K562 (cell line): Measurements from ENCODE around the gene VARS1. TPM values are rescaled to one million over a fixed set of nuclear protein-coding genes. Genes with fewer than 3 reads are reported as not detected.

Source experiments
- ASH1L ChIP-seq: fragments of 450-650 bp; IDR thresholded peaks from 2 replicates; pipeline ENCODE4 v1.6.1; 2018; ENCODE audit warnings: borderline replicate concordance, mild to moderate bottlenecking, low read depth; ENCODE audit not compliant: partially characterized antibody
- CBX3 ChIP-seq, 2 experiments: IDR thresholded peaks; 1 replicate in 1 of 2; 2 replicates in 1 of 2; pipeline ENCODE4 v1.6.1; 2012; ENCODE audit warnings: inconsistent platforms in 2 of 2, low read length in 2 of 2, borderline replicate concordance in 1 of 2, control low read depth in 1 of 2
- COPS2 ChIP-seq: fragments of 450-650 bp; conservative IDR thresholded peaks from 2 replicates; pipeline ENCODE4 v1.6.1; 2016; ENCODE audit warnings: mild to moderate bottlenecking, moderate library complexity
- FOXJ3 ChIP-seq: sonication (generic); formaldehyde crosslinking; IDR thresholded peaks from 2 replicates; pipeline ENCODE4 v1.4.0; 2020; ENCODE audit warnings: mild to moderate bottlenecking, missing genetic modification reagents
- ILK ChIP-seq: fragments of 450-650 bp; IDR thresholded peaks from 2 replicates; pipeline ENCODE4 v1.6.1; 2016; ENCODE audit warnings: missing genetic modification characterization, low read depth, mild to moderate bottlenecking, missing compliant biosample characterization, moderate library complexity, borderline replicate concordance
- JUND ChIP-seq, 2 experiments: IDR thresholded peaks; 2 replicates in 1 of 2; 3 replicates in 1 of 2; pipeline ENCODE4 v1.6.1; 2011; ENCODE audit warnings: borderline replicate concordance in 2 of 2, low read depth in 2 of 2, low read length in 2 of 2, improper control_type of control experiment in 1 of 2, missing biosample characterization in 1 of 2, missing genetic modification characterization in 1 of 2, missing genetic modification reagents in 1 of 2
- KLF6 ChIP-seq: fragments of 250-450 bp; sonication (Bioruptor Pico); IDR thresholded peaks from 2 replicates; pipeline ENCODE4 v1.4.0; 2020; ENCODE audit warnings: mild to moderate bottlenecking, moderate library complexity, borderline replicate concordance
- L3MBTL2 ChIP-seq: fragments of 450-650 bp; IDR thresholded peaks from 2 replicates; pipeline ENCODE4 v1.6.1; 2016; ENCODE audit warnings: mild to moderate bottlenecking, moderate library complexity
- MECOM ChIP-seq: fragments of 250-450 bp; sonication (Bioruptor Pico); IDR thresholded peaks from 2 replicates; pipeline ENCODE4 v1.8.0; 2022; ENCODE audit warnings: inconsistent platforms
- MITF ChIP-seq: IDR thresholded peaks from 2 replicates; pipeline ENCODE4 v1.6.1; 2014; ENCODE audit warnings: antibody characterized with exemption
- NCOR1 ChIP-seq: fragments of 450-650 bp; IDR thresholded peaks from 2 replicates; pipeline ENCODE4 v1.6.1; 2016; ENCODE audit warnings: mild to moderate bottlenecking, moderate library complexity
- NFE2L1 ChIP-seq: fragments of 450-650 bp; IDR thresholded peaks from 2 replicates; pipeline ENCODE4 v1.6.1; 2016; ENCODE audit warnings: missing genetic modification characterization, low read depth, mild to moderate bottlenecking, missing compliant biosample characterization, moderate library complexity, borderline replicate concordance
- PTBP1 ChIP-seq: fragments of 200-400 bp; formaldehyde crosslinking; IDR thresholded peaks from 2 replicates; pipeline ENCODE4 v1.6.1; 2017; ENCODE audit warnings: low read depth, low read length
- RFX5 ChIP-seq: IDR thresholded peaks from 2 replicates; pipeline ENCODE4 v1.6.1; 2011; ENCODE audit warnings: low read depth, mild to moderate bottlenecking, improper control_type of control experiment, low read length
- TGIF2 ChIP-seq: sonication (generic); formaldehyde crosslinking; IDR thresholded peaks from 2 replicates; pipeline ENCODE4 v1.8.1; 2022; ENCODE audit warnings: mild to moderate bottlenecking, missing genetic modification reagents, moderate library complexity
- XRCC5 ChIP-seq: fragments of 200-400 bp; formaldehyde crosslinking; IDR thresholded peaks from 2 replicates; pipeline ENCODE4 v1.6.1; 2017; ENCODE audit warnings: low read depth, mild to moderate bottlenecking, low read length
- YBX1 ChIP-seq: fragments of 450-650 bp; IDR thresholded peaks from 2 replicates; pipeline ENCODE4 v1.7.1; 2016; ENCODE audit warnings: mild to moderate bottlenecking
- ZMIZ1 ChIP-seq, 2 experiments: fragments of 150-350 bp in 1 of 2; IDR thresholded peaks; 2 replicates each; pipeline ENCODE4 v1.6.1; 2012 to 2016; ENCODE audit warnings: low read depth in 2 of 2, low read length in 2 of 2, mild to moderate bottlenecking in 1 of 2, moderate library complexity in 1 of 2
- ZNF133 ChIP-seq: fragments of 250-450 bp; sonication (Bioruptor Pico); IDR thresholded peaks from 2 replicates; pipeline ENCODE4 v1.4.0; 2020; ENCODE audit warnings: mild to moderate bottlenecking
- ZNF384 ChIP-seq: IDR thresholded peaks from 2 replicates; pipeline ENCODE4 v1.6.1; 2012; ENCODE audit warnings: low read depth, low read length, improper control_type of control experiment
- ZNF41 ChIP-seq: fragments of 250-450 bp; sonication (Bioruptor Pico); conservative IDR thresholded peaks from 2 replicates; pipeline ENCODE4 v1.4.0; 2020; ENCODE audit warnings: mild to moderate bottlenecking
- ZNF551 ChIP-seq: fragments of 250-450 bp; sonication (Bioruptor Pico); IDR thresholded peaks from 2 replicates; pipeline ENCODE4 v1.5.0; 2021; ENCODE audit warnings: mild to moderate bottlenecking, moderate library complexity
- ZNF586 ChIP-seq: fragments of 450-650 bp; formaldehyde crosslinking; conservative IDR thresholded peaks from 2 replicates; pipeline ENCODE4 v1.4.0; 2020; ENCODE audit warnings: mild to moderate bottlenecking, moderate library complexity
- polyA plus RNA-seq, 8 experiments: library from polyadenylated mRNA; depleted of rRNA in 4 of 8; stranded (reverse) in 5 of 8; unstranded in 3 of 8; fragments of >200 nt; fragmentation: Nextera tagmentation in 2 of 8; fragmentation: Illumina TruSeq in 1 of 8; extraction: Ambion mirVana in 2 of 8; extraction: Trizol in 1 of 8; gene quantifications; 2 replicates each; pipeline versions ENCODE4 v1.2.1 to v1.2.3, GENCODE V29; 2011 to 2014; ENCODE audit warnings: inconsistent platforms in 1 of 8, missing spikeins in 1 of 8
- total RNA-seq, 7 experiments: library from RNA; depleted of rRNA in 6 of 7; stranded (reverse); fragments of >200 nt in 6 of 7; fragmentation: Illumina TruSeq in 2 of 7; extraction: Trizol in 2 of 7; gene quantifications; 2 replicates each; pipeline versions ENCODE4 v1.2.1 to v1.2.3, GENCODE V29; 2011 to 2021; ENCODE audit warnings: low replicate concordance in 1 of 7

The VARS1 gene
- total and polyA plus RNA-seq, 9 of the 15 experiments (the other 6 are each of a cell fraction or from before 2014, with no cell fraction given) = 2.9 to 488 (median 130) TPM

DNA sequence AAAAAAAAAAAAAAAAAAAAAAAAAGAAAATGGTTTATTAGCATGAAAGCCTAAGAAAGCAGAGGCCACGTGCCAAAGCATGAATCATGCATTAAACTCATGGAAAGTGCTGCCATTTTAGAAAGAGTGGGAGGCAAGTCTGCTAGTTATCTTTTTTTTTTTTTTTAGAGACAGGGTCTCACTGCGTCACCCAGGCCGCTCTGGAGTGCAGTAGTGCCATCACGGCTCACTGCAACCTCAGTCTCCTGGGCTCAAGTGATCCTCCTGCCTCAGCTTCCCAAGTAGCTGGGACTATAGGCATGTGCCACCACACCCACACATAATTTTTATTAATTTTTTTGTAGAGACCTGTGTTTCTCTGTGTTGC lies 23.6 kb downstream of the VARS1 start (continued):
- TF ChIP-seq NCOR1 (no peak), L3MBTL2 (peak; percentile 33; the same call in 1 of the 2 replicates), RFX5 (no peak), MECOM (CRISPR knock-in tag) (0 out of 2 replicates have a peak, but pooled peaks have one; percentile 13), ILK (tag) (no peak), PTBP1 (no peak), XRCC5 (0 out of 2 replicates have a peak, but pooled peaks have one; percentile 25), ZNF384 (peak; percentile 81), ZNF551 (no peak), MITF (no peak), ZNF133 (no peak), YBX1 (no peak), NFE2L1 (tag) (no peak), COPS2 (no peak), TGIF2 (CRISPR knock-in tag) (no peak), ZNF41 (CRISPR knock-in tag) (no peak), ZNF586 (no peak), JUND (IDR thresholded peaks at IDR 0.05; ENCODE audit: borderline replicate concordance, low read depth, low read length) (peak; percentile 60), JUND (tag; IDR thresholded peaks at IDR 0.05; ENCODE audit: borderline replicate concordance, low read depth, low read length) (0 out of 3 replicates have a peak, but pooled peaks have one; percentile 23), FOXJ3 (CRISPR knock-in tag) (no peak), ASH1L (no peak), KLF6 (CRISPR knock-in tag) (no peak), ZMIZ1 (IDR thresholded peaks at IDR 0.05; ENCODE audit: low read depth in 2 of 2, low read length in 2 of 2) (no peak), CBX3 (IDR thresholded peaks at IDR 0.05; ENCODE audit: borderline replicate concordance in 1 of 2, low read length in 2 of 2) (no peak)
